T-helper 1 cell treated with Interleukin-12 subunit alpha and Interleukin-12 subunit beta and Interleukin-4 antibody, amounts not matched to agents 30 μg/mL and 1 μg/mL, for 36 hours (primary cell): ENCODE data around the gene ASPN.
A peak's percentile ranks its signal among the peaks of the same experiment; 100 is the strongest.

Source experiments
- H3K27ac Mint-ChIP-seq: one replicate; pipeline ENCODE4 v1.8.0; 2021; ENCODE audit warnings: mild to moderate bottlenecking, mixed read lengths
- H3K27me3 Mint-ChIP-seq: one replicate; pipeline ENCODE4 v1.8.0; 2021; ENCODE audit warnings: low read depth, mixed read lengths
- H3K36me3 Mint-ChIP-seq: one replicate; pipeline ENCODE4 v1.8.0; 2021; ENCODE audit warnings: low read depth, mixed read lengths
- H3K4me1 Mint-ChIP-seq: one replicate; pipeline ENCODE4 v1.8.0; 2021; ENCODE audit warnings: low read depth, mixed read lengths
- H3K4me3 Mint-ChIP-seq: one replicate; pipeline ENCODE4 v1.8.0; 2021; ENCODE audit warnings: mild to moderate bottlenecking, moderate library complexity, mixed read lengths
- H3K9me3 Mint-ChIP-seq: one replicate; pipeline ENCODE4 v1.8.0; 2021; ENCODE audit warnings: mixed read lengths

ASPN gene

DNA sequence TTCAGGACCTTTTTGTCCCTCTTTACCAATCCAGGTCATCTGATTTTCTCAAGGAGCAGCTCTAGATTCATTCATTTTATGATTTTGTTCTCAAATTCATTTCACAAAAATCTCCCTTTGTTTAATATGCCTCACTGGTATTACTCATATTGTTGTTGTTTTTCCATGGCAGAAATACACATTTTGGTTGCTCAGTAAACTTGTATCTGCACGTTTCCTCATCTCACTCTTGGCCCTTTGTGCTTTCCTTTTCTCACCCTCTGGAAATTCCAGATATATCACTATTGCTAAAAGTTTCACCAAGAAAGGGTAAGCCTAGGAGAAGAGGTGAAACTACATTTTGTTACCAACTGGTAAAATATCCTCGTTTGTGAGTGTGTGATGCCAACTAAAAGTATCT lies 14.8 kb downstream of the ASPN start:
- H3K9me3 Mint-ChIP-seq: no peaks in the 10 kb centered on the region
- no peaks in the 10 kb centered on the region for H3K27me3 Mint-ChIP-seq
- H3K36me3 Mint-ChIP-seq: no peaks in the 10 kb centered on the region
- no peak overlapping the region for H3K27ac Mint-ChIP-seq
- no peaks in the 10 kb centered on the region for H3K4me1 Mint-ChIP-seq
- no peak overlapping the region for H3K4me3 Mint-ChIP-seq

DNA sequence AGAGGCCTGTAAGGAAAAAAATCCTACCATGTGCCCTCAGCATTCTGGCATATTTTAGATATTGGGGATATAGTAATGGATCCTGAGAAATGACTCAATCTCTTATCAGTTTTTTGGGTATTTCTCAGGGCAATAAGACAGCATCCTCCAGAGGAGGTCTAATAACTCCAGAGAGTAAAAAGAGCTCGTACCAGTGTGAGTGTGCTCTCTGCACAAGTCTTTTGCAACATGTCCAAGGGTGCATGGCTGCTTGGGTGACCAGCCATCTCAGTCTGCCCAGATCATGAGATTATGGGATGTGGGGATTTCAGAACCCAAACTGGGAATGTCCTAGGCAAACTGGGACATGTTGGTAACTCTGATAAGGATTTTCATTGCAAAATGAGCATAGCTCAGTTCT lies 15.3 kb downstream of the ASPN start:
- H3K4me1 Mint-ChIP-seq: no peaks in the 10 kb centered on the region
- H3K4me3 Mint-ChIP-seq: no peak overlapping the region
- H3K9me3 Mint-ChIP-seq: no peaks in the 10 kb centered on the region
- H3K36me3 Mint-ChIP-seq: no peaks in the 10 kb centered on the region
- H3K27me3 Mint-ChIP-seq: no peaks in the 10 kb centered on the region
- H3K27ac Mint-ChIP-seq: no peak overlapping the region

DNA sequence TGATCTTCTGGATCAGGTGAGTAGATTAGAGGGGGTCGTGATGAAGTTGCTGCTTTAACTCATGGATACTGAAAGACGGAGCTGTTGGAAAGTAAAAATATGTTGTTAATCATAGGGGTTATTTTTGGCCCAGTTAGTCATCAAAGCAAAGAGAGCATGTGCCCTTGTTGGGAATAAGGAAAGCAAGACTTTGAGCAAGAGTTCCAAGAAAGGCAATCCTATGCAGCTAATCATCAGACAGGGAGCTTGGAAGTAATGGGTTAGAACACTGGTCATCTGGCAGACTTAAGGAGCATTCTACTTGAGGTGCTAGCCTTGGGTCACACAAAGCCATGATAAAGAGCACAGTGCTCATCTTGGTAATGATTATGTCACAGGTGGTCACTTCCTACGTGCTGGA lies 18.3 kb downstream of the ASPN start:
- Mint-ChIP-seq H3K4me1 (no peaks in the 10 kb centered on the region), H3K36me3 (no peaks in the 10 kb centered on the region), H3K9me3 (no peaks in the 10 kb centered on the region), H3K27ac (no peak overlapping the region), H3K4me3 (no peak overlapping the region), H3K27me3 (no peaks in the 10 kb centered on the region)

DNA sequence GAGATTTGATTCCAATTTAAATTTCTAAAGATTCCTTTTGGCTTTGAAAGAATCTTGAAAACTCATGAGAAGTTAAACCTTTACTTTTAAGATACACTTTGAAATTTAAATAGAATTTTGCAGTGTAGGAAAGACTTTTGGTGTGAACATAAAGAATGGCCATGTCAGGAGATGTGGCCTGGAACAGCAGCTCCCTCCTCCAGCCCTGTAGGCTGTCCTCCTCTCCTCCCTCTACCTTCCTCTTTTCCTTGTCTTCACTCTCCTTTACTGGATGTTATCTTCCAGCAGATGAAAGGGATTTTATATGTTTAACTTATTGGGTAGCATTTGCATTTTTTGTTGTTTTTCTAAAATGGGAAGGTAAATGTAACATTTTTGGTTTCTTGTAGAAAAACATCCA lies 18.9 kb downstream of the ASPN start:
- Mint-ChIP-seq H3K36me3 (no peaks in the 10 kb centered on the region), H3K27me3 (no peaks in the 10 kb centered on the region), H3K4me1 (no peaks in the 10 kb centered on the region), H3K9me3 (no peaks in the 10 kb centered on the region), H3K4me3 (no peak overlapping the region), H3K27ac (no peak overlapping the region)

DNA sequence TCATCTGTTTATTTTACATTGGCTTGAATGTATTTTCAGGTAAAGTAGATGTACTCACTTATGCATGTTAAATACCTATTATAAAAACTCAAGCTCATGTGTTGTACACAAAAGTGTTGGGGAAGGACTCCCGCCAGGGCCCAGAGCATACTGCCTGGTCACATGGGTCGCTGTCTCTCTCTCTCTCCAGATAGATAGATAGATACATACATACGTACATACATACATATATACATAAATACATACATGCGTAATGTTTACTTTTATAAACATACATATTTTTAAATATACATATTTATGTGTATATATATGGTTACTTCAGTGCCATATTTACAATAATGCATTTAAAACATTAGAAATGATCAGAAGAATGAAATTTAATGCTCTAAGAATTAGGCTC lies 24.7 kb downstream of the ASPN start:
- no peaks in the 10 kb centered on the region for H3K27me3 Mint-ChIP-seq
- no peaks in the 10 kb centered on the region for H3K36me3 Mint-ChIP-seq
- no peak overlapping the region for H3K4me3 Mint-ChIP-seq
- H3K9me3 Mint-ChIP-seq: no peaks in the 10 kb centered on the region
- no peak overlapping the region for H3K27ac Mint-ChIP-seq
- H3K4me1 Mint-ChIP-seq: no peaks in the 10 kb centered on the region

DNA sequence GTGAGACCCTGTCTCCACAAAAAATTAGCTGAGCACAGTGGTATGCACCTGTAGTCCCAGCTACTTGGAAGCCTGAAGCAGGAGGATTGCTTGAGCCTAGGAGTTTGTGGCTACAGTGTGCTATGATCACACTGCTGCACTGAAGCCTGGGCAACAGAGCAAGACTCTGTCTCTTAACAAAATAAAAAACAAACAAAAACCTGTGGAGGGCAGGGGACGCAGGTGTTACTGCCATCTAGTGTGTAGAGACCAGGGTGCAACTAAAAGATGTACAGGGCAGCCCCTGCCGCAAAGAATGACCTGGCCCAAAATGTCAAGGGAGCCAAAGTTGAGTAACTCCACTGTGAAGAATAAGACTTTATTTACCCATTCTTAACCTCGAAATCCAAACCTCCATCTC lies 27.1 kb downstream of the ASPN start:
- H3K4me3 Mint-ChIP-seq: no peak overlapping the region
- H3K36me3 Mint-ChIP-seq: no peaks in the 10 kb centered on the region
- H3K27ac Mint-ChIP-seq: no peak overlapping the region
- no peaks in the 10 kb centered on the region for H3K27me3 Mint-ChIP-seq
- H3K4me1 Mint-ChIP-seq: no peaks in the 10 kb centered on the region
- no peaks in the 10 kb centered on the region for H3K9me3 Mint-ChIP-seq

DNA sequence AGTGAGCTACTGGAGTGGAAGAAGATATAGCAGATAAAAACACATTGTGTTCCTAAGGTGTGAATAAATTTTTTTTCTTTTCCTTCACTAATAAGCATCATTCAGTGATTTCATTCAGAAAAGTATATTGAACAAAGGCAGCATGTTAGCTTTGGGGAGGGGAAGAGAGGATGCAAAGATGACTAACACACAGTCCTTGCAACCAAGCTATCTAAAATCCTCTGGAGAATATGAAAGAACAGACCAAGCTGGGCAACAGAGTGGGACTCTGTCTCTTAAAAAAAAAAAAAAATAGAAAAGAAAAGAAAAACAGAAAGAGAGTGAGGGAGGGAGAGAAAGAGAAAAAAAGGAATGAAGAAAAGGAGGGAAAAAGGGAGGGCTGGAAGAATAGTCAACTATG lies 35.8 kb downstream of the ASPN start:
- Mint-ChIP-seq H3K4me1 (no peaks in the 10 kb centered on the region), H3K9me3 (no peaks in the 10 kb centered on the region), H3K27me3 (no peaks in the 10 kb centered on the region), H3K4me3 (no peak overlapping the region), H3K36me3 (no peaks in the 10 kb centered on the region), H3K27ac (no peak overlapping the region)

DNA sequence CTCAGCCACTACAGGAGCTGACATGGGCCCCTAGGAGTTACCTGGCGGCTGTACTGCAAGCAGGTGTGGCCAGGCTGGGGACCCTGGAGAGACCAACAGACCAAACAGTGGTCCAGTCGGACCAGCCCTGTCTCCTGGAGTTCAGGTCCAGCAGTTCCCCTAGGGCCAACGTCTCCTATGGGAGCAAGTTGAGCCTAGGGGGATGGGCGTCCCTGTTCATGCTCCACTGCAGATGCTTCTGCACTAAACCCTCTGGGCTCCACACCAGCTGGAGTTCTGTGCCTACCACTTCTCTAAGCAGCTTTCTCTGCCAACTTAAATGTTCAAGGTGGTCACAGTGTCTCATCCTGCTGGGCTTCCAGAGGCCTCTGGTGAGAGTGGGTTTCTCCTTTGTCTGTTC lies 37.5 kb downstream of the ASPN start:
- H3K4me3 Mint-ChIP-seq: no peak overlapping the region
- H3K4me1 Mint-ChIP-seq: peaks cover 3% of the 10 kb centered on the region
- no peaks in the 10 kb centered on the region for H3K9me3 Mint-ChIP-seq
- H3K27me3 Mint-ChIP-seq: no peaks in the 10 kb centered on the region
- no peaks in the 10 kb centered on the region for H3K36me3 Mint-ChIP-seq
- no peak overlapping the region for H3K27ac Mint-ChIP-seq

DNA sequence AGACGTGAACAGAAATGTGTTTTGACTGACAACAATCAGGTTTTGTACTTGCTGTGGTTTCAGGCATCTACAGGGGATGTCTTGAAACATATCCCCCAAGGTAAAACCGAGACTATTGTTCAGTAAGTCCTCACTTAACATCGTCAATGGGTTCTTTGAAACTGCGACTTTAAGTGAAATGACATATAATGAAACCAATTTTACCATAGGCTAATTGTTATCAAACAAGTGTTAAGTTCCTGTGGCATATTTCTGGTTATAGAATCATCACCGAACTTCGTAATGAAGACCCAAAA lies 41.6 kb downstream of the ASPN start:
- Mint-ChIP-seq H3K4me1 (peaks cover 5% of the 10 kb centered on the region), H3K36me3 (no peaks in the 10 kb centered on the region), H3K27ac (no peak overlapping the region), H3K27me3 (no peaks in the 10 kb centered on the region), H3K9me3 (no peaks in the 10 kb centered on the region), H3K4me3 (peak overlapping the region; percentile 4)

DNA sequence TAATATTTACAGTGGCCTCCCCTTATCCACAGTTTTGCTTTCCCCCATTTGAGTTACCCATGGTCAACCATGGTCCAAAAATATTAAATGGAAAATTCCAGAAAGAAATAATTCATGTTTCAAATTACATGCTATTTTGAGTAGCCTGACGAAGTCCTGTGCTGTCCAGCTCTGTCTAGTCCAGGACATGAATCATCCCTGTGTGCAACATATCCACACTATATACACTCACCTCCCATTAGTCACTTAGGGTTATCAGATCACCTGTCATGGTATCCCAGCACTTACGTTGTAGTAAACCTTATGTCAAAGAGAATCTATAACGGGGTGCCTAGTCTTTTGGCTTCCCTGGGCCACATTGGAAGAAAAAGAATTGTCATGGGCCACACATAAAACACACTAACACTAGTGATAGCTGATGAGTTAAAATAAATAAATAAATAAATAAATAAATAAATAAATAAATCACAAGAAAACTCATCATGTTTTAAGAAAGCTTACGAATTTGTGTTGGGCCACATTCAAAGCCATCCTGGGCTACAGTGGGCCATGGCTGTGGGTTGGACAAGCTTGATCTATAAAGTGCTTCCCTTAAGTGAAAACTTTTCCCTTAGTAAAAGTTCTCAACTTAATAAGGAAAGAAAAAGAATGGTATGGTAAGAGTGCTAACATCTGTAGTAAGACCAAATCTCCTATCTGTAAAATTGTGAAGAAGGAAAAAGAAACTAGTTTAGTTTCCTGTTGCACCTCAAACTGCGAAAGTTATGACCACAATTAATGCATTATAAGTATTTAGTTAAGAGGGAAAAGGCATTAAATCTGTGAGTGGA lies 42.2 kb downstream of the ASPN start:
- no peaks in the 10 kb centered on the region for H3K27me3 Mint-ChIP-seq
- no peaks in the 10 kb centered on the region for H3K9me3 Mint-ChIP-seq
- peak overlapping the region; percentile 4 for H3K4me3 Mint-ChIP-seq

DNA sequence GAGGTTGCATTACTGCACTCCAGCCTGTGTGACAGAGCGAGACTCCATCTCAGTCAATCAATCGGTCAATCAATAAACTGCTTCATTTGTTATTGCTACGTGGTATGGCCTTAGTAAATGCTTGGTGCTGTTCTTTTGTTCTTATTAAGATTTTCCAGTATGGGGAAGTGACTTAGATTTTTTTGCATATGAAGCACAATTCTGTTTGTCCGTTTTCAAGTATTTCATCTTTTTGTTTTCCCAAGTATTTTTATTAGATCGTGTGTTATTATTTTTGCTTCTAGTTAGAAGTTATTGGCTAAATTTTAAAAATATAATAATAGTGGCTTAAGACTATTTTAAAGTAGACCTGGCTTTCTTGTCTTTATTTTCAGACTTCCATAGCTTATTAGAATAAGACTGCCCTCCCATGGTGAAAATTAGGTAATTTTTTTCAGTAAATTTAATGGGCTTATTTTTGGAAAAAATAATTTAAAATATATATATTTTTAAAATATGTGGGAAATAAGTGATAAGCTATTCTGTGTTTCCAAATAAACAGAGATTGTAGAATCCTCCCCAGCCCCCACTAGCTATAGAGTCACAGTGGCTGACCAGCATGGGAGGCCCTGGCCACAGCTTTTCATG lies 43.3 kb downstream of the ASPN start:
- Mint-ChIP-seq H3K27ac (no peak overlapping the region), H3K4me3 (no peak overlapping the region), H3K36me3 (no peaks in the 10 kb centered on the region), H3K4me1 (peaks cover 5% of the 10 kb centered on the region), H3K27me3 (no peaks in the 10 kb centered on the region), H3K9me3 (no peaks in the 10 kb centered on the region)

More for the DNA sequence above, 42.2 kb downstream of the ASPN start:
- H3K4me1 Mint-ChIP-seq: peaks cover 5% of the 10 kb centered on the region
- no peaks in the 10 kb centered on the region for H3K36me3 Mint-ChIP-seq
- H3K27ac Mint-ChIP-seq: no peak overlapping the region

DNA sequence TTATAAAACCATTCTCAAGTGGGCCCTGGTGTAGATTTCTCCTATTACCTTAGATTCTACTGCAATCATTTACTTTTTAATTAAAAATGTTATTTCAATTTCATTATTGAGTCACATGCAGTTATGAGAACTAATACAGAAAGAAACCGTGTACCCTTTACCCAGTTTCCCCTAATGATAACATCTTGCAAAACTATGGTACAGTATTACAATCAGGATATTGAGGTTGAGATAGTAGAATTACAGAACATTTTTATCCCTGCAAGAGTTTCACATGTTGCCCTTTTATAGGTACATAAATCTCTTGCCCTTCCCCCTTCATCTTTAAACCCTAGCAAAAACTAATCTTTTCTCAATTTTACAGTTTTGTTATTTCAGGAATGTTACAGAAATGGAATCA lies 47.0 kb downstream of the ASPN start:
- Mint-ChIP-seq H3K27ac (no peak overlapping the region), H3K4me1 (peaks cover 1% of the 10 kb centered on the region), H3K9me3 (no peaks in the 10 kb centered on the region), H3K36me3 (peaks cover 2% of the 10 kb centered on the region), H3K27me3 (no peaks in the 10 kb centered on the region), H3K4me3 (no peak overlapping the region)

DNA sequence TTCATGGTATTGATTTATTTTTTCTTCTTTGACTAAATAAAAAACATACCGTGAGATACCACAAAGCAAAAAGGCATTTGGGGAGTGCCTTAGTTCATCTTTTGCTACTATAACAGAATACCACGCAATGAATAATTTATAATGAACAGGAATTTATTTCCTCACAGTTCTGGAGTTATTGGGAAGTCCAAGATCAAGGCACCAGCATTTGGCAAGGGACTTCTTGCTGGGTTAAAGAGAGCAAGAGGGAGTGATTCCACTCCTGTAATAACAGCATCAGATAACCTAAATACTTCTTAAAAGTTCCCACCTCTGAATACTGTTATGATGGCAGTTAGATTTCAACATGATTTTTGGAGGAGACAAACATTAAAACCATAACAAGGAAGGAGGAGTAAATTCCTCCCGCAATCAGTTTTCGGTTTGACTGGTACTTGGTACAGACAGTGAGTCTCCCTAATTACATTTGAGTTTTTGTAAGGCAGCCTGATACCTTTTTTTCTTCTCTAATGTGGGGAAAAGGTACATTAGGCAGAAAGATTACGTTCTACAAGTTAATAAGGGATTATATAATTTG lies 49.2 kb downstream of the ASPN start:
- H3K4me1 Mint-ChIP-seq: no peaks in the 10 kb centered on the region
- H3K4me3 Mint-ChIP-seq: no peak overlapping the region
- H3K9me3 Mint-ChIP-seq: no peaks in the 10 kb centered on the region
- no peak overlapping the region for H3K27ac Mint-ChIP-seq
- no peaks in the 10 kb centered on the region for H3K27me3 Mint-ChIP-seq
- H3K36me3 Mint-ChIP-seq: peaks cover 2% of the 10 kb centered on the region

DNA sequence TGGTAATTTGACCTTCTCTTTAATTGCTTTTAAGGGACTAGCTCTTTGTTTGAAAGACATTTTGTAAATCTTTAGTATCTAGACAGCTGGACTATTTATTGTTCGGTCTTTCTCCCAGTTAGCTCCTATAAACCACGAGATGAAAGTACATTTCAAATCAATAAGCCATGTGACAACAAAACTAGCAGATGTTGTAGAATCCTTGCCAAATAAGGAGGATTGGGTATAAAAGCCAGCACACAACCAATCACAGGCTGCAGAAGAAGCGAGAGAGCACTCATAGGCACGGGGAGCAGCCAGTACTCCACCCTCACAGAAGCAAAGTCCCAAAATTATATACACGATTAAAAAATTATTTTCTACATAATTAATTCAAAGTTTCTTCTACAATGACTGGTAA lies 50.0 kb downstream of the ASPN start:
- Mint-ChIP-seq H3K9me3 (no peaks in the 10 kb centered on the region), H3K27me3 (no peaks in the 10 kb centered on the region), H3K36me3 (peaks cover 2% of the 10 kb centered on the region), H3K4me1 (no peaks in the 10 kb centered on the region), H3K27ac (no peak overlapping the region), H3K4me3 (no peak overlapping the region)

DNA sequence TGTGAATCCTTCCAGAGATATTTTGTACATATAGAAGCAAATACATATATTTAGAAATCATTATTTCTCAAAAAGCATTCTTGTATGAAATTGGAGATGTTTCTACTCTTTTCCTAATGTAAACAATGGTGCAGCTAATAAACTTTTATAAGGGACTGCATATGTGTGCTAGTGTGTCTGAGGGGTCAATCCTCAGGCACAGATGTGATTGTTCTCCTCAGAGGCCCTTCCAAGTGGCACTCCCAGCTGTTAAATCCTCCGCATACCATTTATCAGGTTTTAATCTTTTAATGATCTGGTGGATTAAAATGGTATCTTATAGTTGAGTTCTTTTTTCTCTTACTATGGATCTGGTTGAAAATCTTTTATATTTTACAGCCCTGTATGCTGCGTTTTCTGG lies 52.5 kb downstream of the ASPN start:
- Mint-ChIP-seq H3K4me3 (no peak overlapping the region), H3K27ac (no peak overlapping the region), H3K27me3 (no peaks in the 10 kb centered on the region), H3K9me3 (no peaks in the 10 kb centered on the region), H3K4me1 (no peaks in the 10 kb centered on the region), H3K36me3 (peaks cover 2% of the 10 kb centered on the region)
